ACC112 (cell line): ENCODE results near the gene PDGFA.
A peak's percentile ranks its signal among the peaks of the same experiment; 100 is the strongest.

Experiments
- H2AFZ ChIP-seq: fragments of 200-600 bp; sonication (generic); one replicate; pipeline ENCODE4 v1.6.0; 2017; ENCODE audit warnings: antibody characterized with exemption, low read length; ENCODE audit not compliant: unreplicated experiment
- H3K27ac ChIP-seq: fragments of 200-600 bp; sonication (generic); 2 replicates; pipeline ENCODE4 v1.5.1; 2014; ENCODE audit warnings: low read depth, mild to moderate bottlenecking, antibody characterized with exemption, low read length, moderate library complexity
- H3K27me3 ChIP-seq: fragments of 200-600 bp; sonication (generic); 2 replicates; pipeline ENCODE4 v1.6.1; 2014; ENCODE audit warnings: mild to moderate bottlenecking, antibody characterized with exemption, low read length, moderate library complexity, mixed read lengths; ENCODE audit not compliant: insufficient read depth
- H3K36me3 ChIP-seq: fragments of 200-600 bp; sonication (generic); 2 replicates; pipeline ENCODE4 v1.6.1; 2016; ENCODE audit warnings: mild to moderate bottlenecking, antibody characterized with exemption, low read length, moderate library complexity, mixed read lengths; ENCODE audit not compliant: insufficient read depth
- H3K4me1 ChIP-seq: fragments of 200-600 bp; sonication (generic); one replicate; pipeline ENCODE4 v1.6.1; 2016; ENCODE audit warnings: low read length, mixed read lengths; ENCODE audit not compliant: insufficient read depth, unreplicated experiment, control insufficient read depth
- H3K4me3 ChIP-seq: fragments of 200-600 bp; sonication (generic); 2 replicates; pipeline ENCODE4 v1.5.1; 2014; ENCODE audit warnings: mild to moderate bottlenecking, low read depth, low read length
- H3K79me2 ChIP-seq: fragments of 200-600 bp; sonication (generic); one replicate; pipeline ENCODE4 v1.6.0; 2016; ENCODE audit warnings: low read length; ENCODE audit not compliant: control insufficient read depth, unreplicated experiment, insufficient read depth

Gene PDGFA

GRCh38 chr7:514242-514641 is 5.4 kb downstream of the PDGFA start:
- no peaks in the 10 kb centered on the region for H3K36me3 ChIP-seq
- peaks cover 7% of the 10 kb centered on the region for H3K79me2 ChIP-seq
- H3K27me3 ChIP-seq = no peaks in the 10 kb centered on the region
- H2AFZ ChIP-seq = no peak overlapping the region
- peak overlapping the region; percentile 57; the same call in 1 of the 2 replicates for H3K27ac ChIP-seq
- H3K4me3 ChIP-seq = no peak overlapping the region
- H3K4me1 ChIP-seq = peaks cover 16% of the 10 kb centered on the region

GRCh38 chr7:513521-514166 is 6.0 kb downstream of the PDGFA start:
- Histone ChIP-seq H3K27me3 (no peaks in the 10 kb centered on the region), H3K27ac (peak overlapping the region; percentile 57), H3K36me3 (no peaks in the 10 kb centered on the region), H3K79me2 (peaks cover 7% of the 10 kb centered on the region), H3K4me1 (peaks cover 16% of the 10 kb centered on the region), H3K4me3 (no peak overlapping the region), H2AFZ (no peak overlapping the region)

- H2AFZ ChIP-seq = no peak overlapping the region
- peaks cover 16% of the 10 kb centered on the region for H3K4me1 ChIP-seq
- H3K4me3 ChIP-seq = no peak overlapping the region
- H3K27ac ChIP-seq = no peak overlapping the region
- H3K79me2 ChIP-seq = peaks cover 7% of the 10 kb centered on the region
- H3K27me3 ChIP-seq = no peaks in the 10 kb centered on the region
- H3K36me3 ChIP-seq = no peaks in the 10 kb centered on the region
Observed at GRCh38 chr7:512541-513311, 6.9 kb downstream of the PDGFA start.

- peaks cover 7% of the 10 kb centered on the region for H3K79me2 ChIP-seq
- H3K36me3 ChIP-seq = no peaks in the 10 kb centered on the region
- H2AFZ ChIP-seq = no peak overlapping the region
- peaks cover 16% of the 10 kb centered on the region for H3K4me1 ChIP-seq
- no peaks in the 10 kb centered on the region for H3K27me3 ChIP-seq
- no peak overlapping the region for H3K27ac ChIP-seq
- no peak overlapping the region for H3K4me3 ChIP-seq
Observed at GRCh38 chr7:512146-512510, 7.5 kb downstream of the PDGFA start.

- Histone ChIP-seq H3K36me3 (no peaks in the 10 kb centered on the region), H3K27ac (no peak overlapping the region), H3K27me3 (no peaks in the 10 kb centered on the region), H3K4me3 (no peak overlapping the region), H2AFZ (no peak overlapping the region), H3K4me1 (peaks cover 16% of the 10 kb centered on the region), H3K79me2 (peaks cover 7% of the 10 kb centered on the region)
Observed at GRCh38 chr7:511476-512145, 8.0 kb downstream of the PDGFA start.

- Histone ChIP-seq H3K79me2 (peaks cover 2% of the 10 kb centered on the region), H3K4me3 (no peak overlapping the region), H3K27ac (no peak overlapping the region), H2AFZ (no peak overlapping the region), H3K4me1 (peaks cover 13% of the 10 kb centered on the region), H3K27me3 (no peaks in the 10 kb centered on the region), H3K36me3 (no peaks in the 10 kb centered on the region)
Observed at GRCh38 chr7:510782-511281, 8.8 kb downstream of the PDGFA start.

GRCh38 chr7:510131-510481 is 9.5 kb downstream of the PDGFA start:
- Histone ChIP-seq H3K4me1 (peaks cover 13% of the 10 kb centered on the region), H2AFZ (no peak overlapping the region), H3K27me3 (no peaks in the 10 kb centered on the region), H3K79me2 (peaks cover under 1% of the 10 kb centered on the region), H3K36me3 (no peaks in the 10 kb centered on the region), H3K4me3 (no peak overlapping the region), H3K27ac (no peak overlapping the region)

- H3K27me3 ChIP-seq = no peaks in the 10 kb centered on the region
- no peak overlapping the region for H3K4me3 ChIP-seq
Observed at GRCh38 chr7:509426-510130, 10.1 kb downstream of the PDGFA start.

GRCh38 chr7:508461-509170 is 11.0 kb downstream of the PDGFA start:
- peaks cover 5% of the 10 kb centered on the region for H3K4me1 ChIP-seq
- H3K27ac ChIP-seq = no peak overlapping the region
- no peaks in the 10 kb centered on the region for H3K36me3 ChIP-seq
- no peaks in the 10 kb centered on the region for H3K79me2 ChIP-seq
- no peak overlapping the region for H3K4me3 ChIP-seq
- H2AFZ ChIP-seq = no peak overlapping the region
- H3K27me3 ChIP-seq = no peaks in the 10 kb centered on the region

More at GRCh38 chr7:509426-510130, 10.1 kb downstream of the PDGFA start:
- Histone ChIP-seq H3K36me3 (no peaks in the 10 kb centered on the region), H2AFZ (no peak overlapping the region), H3K79me2 (no peaks in the 10 kb centered on the region), H3K27ac (no peak overlapping the region), H3K4me1 (peaks cover 13% of the 10 kb centered on the region)
